ENCODE results near the gene METAP1D.

DNA sequence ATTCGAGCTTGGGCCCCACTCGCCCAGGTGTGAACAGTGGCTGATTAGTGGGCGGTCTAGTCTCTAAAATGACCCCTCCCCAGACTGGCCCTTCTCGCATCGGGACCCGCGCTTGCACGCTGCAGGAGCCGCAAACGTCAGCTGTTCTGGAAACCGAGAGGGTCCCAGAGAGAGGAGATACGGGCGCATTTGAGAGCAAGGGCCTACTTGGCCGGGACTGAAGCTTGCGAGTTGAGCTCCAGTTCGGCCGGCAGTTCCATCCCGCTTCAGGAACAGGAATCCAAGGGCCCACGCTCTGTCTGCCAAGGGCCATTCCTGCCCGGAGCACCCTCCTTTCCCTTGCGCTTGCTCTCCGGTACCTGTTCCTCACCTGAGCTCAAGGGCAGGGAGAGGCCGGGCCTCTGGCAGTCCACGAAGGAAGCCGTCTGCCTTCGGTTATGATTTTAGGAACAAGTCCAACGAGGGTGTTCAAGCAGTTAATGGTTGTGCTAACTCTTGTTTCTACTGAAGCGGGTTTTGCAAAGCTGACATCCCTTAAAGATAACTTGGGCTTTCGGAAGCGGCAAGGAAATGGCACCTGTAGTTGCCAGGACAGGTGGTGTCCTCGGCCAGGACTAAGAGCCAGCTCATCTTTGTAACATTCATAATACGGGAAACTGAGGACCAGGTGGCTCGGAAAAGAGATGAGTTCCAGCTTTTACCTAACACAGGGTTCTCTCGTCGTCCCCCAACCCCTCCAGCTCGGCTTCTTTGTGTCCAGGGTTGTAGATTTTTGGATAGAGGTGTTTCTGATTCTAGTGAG, 81.7 kb downstream of the METAP1D start:
- TF ChIP-seq POLR2A (IDR thresholded peaks at IDR 0.05) (no peak), CTCF (IDR thresholded peaks at IDR 0.05) (no peak)

Measured in stomach (tissue), 4 donors.